Activated CD8-positive, alpha-beta memory T cell treated with anti-CD3 and anti-CD28 coated beads for 48 hours (primary cell): ENCODE results near the gene ZNF25.
A peak's percentile ranks its signal among the peaks of the same experiment; 100 is the strongest.
"Not testable (repeated sequence)": the region's sequence is repeated elsewhere in the genome, so short reads cannot be mapped to it uniquely, and the experiment has no call there.

Experiments
- DNase-seq, 3 experiments: peaks; one replicate each; pipeline ENCODE4 v3.0.0-alpha.2; 2020; ENCODE audit warnings: low read depth in 2 of 3, low spot score in 2 of 3

ZNF25 gene

DNA sequence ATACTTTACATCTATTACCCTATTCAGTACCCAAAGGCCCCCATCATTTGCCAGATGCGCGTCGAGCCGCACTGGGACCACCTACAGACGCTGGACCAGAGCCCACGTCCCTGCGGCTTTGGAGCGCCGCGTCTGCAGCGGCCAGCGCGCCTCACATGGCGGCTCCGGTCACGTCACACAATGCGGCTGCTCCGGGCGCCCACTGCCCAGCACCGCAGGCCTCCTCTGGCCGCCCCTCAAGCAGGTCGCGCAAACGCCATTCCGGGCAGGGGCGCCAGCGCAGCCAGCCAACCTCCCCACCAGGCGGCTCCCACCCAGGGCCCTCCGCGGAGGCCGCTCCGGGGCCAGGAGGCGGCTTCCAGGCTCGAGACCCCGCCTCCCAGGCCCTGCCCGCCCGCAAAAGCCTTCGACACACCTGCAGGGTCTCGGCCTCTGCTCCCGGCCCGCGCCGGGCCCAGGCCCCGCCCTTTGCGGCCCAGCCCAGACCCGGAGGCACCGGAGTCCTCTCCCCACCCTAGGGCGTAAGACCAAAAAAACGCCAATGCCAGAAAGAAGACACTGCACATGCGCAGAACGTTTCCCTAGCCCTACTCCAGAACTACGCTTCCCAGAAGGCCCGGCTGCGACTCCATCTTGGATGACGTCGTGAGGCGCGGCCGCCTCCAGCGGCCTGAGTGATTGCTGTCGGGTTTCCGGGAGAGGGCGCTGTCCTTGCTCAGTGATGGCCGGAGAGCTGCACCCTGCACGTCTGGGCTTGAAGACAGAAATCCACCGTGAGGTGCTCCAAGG, at the start of gene ZNF25:
ZNF25 (minus strand) TSS at position 557 of the 789 bp plus-strand sequence. CDS start 4,925 bp downstream, outside the sequence.
- peak; percentile 88 to 95 (median 91) for DNase-seq

DNA sequence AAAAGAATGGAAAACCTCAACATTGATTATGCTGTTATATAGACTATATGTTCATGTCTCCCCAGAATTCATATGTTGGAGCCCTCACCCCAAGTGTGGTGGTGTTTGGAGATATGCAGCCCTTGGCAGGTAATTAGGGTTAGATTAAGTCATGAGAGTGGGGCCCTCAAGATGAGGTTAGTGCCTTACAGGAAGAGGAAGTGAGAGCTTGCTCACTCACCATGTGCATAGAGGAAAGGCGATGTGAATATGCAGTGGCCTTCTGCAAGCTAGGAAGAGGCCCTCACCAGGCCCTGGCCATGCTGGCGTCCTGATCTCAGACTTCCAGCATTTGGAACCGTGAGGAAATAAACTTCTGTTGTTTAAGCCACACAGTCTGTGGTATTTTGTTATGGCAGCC, 48.8 kb upstream of the ZNF25 start:
- no peak for DNase-seq

- not testable (repeated sequence) for DNase-seq
Measured at GRCh38 chr10:38019124-38019523, 42.7 kb upstream of the ZNF25 start.

DNA sequence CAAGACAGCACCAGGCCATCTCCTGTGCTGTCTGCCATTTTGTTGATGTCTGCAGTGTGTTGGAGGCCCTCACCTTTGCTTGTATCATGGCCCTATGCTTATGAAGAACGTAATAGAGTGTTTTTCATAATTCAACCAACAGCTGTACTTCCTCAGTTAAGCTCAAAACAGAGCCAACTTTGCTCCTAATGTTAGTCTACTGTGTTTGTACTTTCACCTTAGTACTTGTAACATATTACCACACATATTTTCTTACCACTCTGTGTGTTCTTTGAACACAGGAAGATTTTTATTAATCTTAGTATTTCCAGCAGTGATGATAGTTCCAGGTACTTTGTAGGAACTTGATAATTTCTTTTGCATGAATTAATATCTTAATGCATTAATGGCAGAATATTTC, 39.9 kb upstream of the ZNF25 start:
- DNase-seq: no peak

GRCh38 chr10:38010119-38010903, 33.9 kb upstream of the ZNF25 start, which contains the start of gene ZNF33A:
Gene ZNF33A (plus strand): TSS chr10:38010675. CDS start chr10:38012342, 1,667 bp downstream.
- peak; percentile 65 to 76 (median 70) for DNase-seq

- no peak for DNase-seq
Measured at GRCh38 chr10:38007991-38008390, 31.5 kb upstream of the ZNF25 start.

DNA sequence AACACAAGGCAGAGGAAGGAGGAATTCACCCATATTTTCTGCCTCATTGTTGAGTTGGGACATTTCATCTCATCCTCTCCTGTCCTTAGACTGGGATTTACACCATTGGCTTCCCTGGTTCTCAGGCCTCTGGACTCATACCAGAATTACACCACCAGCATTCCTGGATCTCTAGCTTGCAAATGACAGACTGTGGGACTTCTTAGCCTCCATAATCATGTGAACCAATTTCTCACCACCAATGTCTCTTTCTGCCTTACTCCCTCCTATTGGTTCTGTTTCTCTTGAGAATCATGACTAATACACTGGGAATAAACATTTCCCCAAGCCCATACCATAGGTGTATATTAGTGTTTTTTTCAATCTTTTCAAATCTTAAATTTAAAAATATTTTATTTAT, 31.1 kb upstream of the ZNF25 start:
- DNase-seq: no peak

GRCh38 chr10:38003588-38003987, 27.1 kb upstream of the ZNF25 start:
- DNase-seq: no peak

DNA sequence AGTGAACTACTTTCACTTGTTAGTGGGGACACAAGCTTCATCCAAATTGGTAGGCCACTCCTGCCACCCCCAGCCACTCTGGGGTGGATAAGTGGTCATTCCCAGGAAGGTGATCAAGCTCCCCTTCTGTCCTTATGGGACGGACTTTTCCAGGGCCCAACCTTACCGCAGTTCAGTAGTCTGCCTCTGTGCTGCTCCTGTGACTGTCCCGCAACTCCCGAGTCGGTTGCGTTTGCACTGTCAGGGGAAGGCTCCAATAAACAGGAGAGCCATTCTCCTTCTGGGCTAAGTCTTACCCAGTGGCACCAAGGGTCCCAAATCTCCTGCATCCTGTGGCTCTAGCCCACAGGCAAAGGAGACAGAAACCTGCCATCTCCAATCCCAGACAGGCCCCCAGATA, 26.6 kb upstream of the ZNF25 start:
- no peak for DNase-seq

DNA sequence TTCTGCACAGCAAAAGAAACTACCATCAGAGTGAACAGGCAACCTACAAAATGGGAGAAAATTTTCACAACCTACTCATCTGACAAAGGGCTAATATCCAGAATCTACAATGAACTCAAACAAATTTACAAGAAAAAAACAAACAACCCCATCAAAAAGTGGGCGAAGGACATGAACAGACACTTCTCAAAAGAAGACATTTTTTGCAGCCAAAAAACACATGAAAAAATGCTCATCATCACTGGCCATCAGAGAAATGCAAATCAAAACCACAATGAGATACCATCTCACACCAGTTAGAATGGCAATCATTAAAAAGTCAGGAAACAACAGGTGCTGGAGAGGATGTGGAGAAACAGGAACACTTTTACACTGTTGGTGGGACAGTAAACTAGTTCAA, 24.0 kb upstream of the ZNF25 start:
- not testable (repeated sequence) for DNase-seq

- not testable (repeated sequence) for DNase-seq
Measured at GRCh38 chr10:37998920-37999319, 22.5 kb upstream of the ZNF25 start.

DNA sequence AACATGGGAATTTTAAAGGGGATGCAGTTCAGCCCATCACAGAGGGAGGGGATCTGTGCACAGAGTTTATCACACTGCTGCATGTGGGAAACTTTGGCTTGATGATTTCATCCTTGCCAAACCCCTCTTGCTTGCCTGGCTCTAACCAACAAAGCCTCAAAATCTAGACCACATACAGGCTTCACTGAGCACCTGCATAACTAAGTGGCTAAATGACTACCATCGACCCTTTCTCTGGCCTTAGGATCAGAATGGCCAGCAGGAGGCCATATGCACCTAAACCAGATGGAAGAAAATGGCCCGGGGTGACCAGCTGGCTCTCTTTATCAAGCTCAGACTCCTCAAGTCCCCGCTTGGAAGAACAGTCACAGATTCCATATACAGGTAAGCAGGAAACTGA, 15.6 kb upstream of the ZNF25 start:
- no peak for DNase-seq

DNA sequence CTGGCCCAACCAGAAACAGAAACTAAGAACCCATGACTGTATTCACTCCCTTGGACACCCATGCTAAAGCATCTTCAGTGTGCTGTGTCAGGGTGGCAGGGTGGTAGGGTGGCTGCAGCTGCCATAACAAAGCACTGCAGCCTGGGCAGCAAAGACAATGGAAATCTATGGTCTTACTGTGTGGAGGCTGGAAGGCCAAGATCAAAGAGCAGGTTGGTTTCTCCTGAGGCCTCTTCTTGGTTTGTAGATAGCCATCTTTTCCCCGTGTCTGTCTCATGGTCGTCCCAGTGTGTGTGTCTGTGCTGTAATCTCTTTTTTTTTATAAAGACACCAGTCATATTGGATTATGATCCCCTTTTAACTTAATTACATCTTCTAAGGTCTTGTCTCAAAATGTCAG, 15.2 kb upstream of the ZNF25 start:
- no peak for DNase-seq

DNA sequence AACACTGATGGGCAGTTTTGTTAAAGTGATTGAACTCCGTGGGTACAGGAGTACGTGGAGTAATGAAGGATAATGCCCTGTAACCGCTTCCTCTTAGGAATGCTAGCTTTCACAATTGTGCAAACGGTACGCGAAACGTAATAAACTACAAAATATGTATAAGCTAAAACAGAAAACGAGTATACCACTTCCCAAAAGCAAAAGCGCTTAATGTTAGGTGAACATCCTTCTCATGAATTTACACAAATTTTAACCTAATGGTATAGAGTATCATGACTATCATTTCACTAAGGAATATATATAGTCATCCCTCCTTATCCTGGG, 395 bp upstream of the ZNF25 start:
- DNase-seq: no peak

DNA sequence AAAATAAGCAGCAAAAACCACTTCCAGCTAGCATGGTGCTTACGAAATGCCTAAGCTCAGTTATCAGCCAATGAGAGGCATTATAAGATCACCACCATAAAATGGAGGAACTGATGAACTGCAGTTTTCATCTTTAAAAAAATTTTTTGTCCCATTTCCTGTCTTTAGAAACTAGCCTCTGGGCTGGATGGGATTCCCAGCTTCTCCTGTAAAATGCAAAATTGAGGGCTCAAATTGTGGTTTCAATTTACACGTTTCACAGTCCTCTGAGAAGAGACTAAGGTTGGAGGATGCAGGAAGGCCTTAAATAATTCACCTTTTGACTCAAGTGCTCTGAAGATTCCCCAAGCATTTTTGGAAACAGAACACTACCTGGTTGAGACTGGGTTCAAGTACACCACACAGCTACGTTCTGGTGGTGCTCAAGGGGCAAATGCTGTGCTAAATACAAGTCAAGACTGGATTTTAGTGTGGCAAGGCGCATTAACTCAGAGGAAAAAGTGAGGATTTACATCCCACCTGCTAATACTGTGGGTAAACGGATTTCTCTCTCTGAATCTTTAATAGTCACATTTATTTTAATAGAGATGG, 951 bp downstream of the ZNF25 start:
- no peak for DNase-seq

DNA sequence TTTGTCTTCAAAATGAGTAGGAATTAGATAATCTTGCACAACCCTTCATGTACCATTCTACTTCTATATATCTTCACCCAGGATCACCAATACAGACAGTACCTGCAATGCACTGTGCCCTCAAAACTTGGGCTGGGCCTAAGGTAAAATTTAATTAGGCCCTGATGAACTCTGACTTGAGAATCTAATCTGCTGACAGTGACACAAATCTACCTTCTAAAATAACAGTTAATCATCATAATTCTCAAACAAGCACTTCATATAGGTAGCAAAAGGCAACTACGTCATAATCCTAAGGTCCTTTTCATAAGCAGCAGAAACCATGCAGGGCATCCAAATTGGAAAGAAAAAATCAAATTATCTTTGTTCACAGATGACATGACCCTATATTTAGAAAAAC, 4.1 kb downstream of the ZNF25 start:
- DNase-seq: no peak

GRCh38 chr10:37965006-37965405, 11.4 kb downstream of the ZNF25 start:
- DNase-seq: no peak

DNA sequence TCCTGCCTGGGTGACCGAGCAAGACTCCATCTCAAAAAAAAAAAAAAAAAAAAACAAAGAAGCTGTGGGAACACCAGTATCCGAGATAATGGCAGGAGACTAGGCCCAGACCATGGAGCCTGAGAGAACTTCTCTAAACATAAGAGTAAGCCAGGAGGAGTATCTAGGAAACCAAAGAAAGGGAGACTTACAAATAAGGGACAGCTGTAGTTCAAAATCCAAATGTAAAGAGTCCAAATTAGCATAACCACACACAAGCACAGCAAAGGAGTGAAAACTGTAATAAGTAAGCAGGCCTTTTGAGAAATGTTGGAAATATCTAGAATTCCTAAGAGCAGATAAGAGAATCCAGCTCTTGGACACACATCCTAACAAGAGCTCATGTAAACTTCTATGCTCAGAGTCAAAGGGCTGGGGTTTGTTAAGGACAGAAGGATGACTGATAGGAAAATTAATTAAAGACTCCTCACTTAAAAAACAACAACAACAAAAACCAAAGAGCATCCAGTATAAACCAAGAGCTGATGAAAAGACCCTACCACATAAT, 15.8 kb downstream of the ZNF25 start:
- DNase-seq: no peak

- DNase-seq: no peak
Measured at GRCh38 chr10:37957841-37958240, 18.6 kb downstream of the ZNF25 start.

- DNase-seq: no peak
Measured at GRCh38 chr10:37952926-37953325, 23.5 kb downstream of the ZNF25 start.

GRCh38 chr10:37952043-37952755, 24.2 kb downstream of the ZNF25 start:
- DNase-seq: no peak
